AG10803 (cell line): ENCODE results near the gene CYP4F11.
"Not testable (repeated sequence)": the region's sequence is repeated elsewhere in the genome, so short reads cannot be mapped to it uniquely, and the experiment has no call there.

Source experiments
- DNase-seq: peaks from one replicate; pipeline ENCODE4 v3.0.0; 2010; ENCODE audit warnings: low read depth
- H3K4me3 ChIP-seq: 2 replicates; pipeline ENCODE4 v1.5.1; 2011; ENCODE audit warnings: mild to moderate bottlenecking, low read length, control low read depth
- CTCF ChIP-seq: conservative IDR thresholded peaks from 2 replicates; pipeline ENCODE4 v1.5.1; 2011; ENCODE audit warnings: mild to moderate bottlenecking, low read length, control low read depth, inconsistent platforms

CYP4F11 gene

DNA sequence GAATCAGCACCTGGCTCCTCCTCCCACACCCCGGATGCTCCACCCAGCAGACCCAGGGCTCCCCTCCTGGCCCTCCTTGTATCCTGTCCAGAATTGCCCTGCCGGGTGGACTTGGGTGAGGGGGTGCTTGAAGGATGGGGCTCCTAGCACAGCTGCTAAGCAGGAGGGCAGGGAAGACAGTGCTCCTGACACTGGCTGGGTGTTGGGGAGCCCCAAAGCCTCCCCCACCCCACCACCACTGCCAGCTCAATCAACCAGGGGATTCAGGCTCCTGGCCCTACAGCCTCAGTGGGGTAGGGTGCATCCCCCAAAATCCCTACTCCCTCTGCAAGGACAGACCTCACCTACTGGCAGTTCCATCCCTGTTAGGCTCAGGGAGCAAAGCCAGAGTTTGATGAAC, 2.6 kb upstream of the CYP4F11 start:
- DNase-seq, result no peak
- no peak overlapping the region for H3K4me3 ChIP-seq

DNA sequence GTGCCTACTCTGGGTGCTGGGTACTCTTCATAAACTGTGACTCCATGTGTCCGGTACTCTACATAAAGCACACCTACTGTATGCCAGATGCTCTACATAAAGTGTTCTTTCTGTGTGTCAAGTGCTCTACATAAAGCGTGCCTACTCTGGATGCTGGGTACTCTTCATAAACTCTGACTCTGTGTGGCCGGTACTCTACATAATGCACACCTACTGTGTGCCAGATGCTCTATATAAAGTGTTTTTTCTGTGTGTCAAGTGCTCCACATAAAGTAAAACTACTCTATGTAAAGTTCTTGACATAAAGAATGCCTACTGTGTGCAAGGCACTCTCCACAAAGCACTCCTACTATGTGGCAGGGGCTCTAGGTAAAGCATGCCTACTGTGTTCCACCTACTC, 1.8 kb upstream of the CYP4F11 start:
- DNase-seq, result no peak
- H3K4me3 ChIP-seq, result no peak overlapping the region
- TF ChIP-seq CTCF, result no peak

More for the DNA sequence above, 2.6 kb upstream of the CYP4F11 start:
- TF ChIP-seq CTCF, result no peak

- TF ChIP-seq CTCF, result no peak
- H3K4me3 ChIP-seq, result no peak overlapping the region
- no peak for DNase-seq
These were observed 906 bp upstream of the CYP4F11 start for GRCh38 chr19:15935167-15935702.

GRCh38 chr19:15933761-15934331, 483 bp downstream of the CYP4F11 start:
- H3K4me3 ChIP-seq, DNase-seq: not testable (repeated sequence)

GRCh38 chr19:15928321-15928720, 6.0 kb downstream of the CYP4F11 start:
- no peak overlapping the region for H3K4me3 ChIP-seq
- no peak for DNase-seq
- TF ChIP-seq CTCF, result no peak

DNA sequence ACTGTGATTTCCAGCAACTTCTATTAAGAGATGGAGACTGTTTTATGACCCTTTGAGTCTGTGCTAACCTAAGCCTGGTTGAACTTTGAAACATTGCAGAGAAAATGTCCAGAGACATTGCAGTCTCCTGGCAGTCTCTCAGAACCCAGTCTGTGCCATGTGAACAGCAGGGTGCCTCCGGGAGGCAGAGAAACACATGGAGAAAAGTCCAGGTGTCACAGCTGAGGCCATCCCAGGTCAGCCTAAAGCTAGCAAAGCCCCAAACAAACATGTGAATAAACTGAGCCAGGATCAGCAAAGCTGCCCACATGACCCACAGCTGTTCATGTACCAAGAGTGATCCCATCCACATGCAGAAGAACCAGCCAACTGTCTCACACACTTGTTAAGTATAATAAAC, 7.8 kb downstream of the CYP4F11 start:
- TF ChIP-seq CTCF, result no peak
- DNase-seq, result no peak
- no peak overlapping the region for H3K4me3 ChIP-seq

GRCh38 chr19:15923702-15924101, 10.6 kb downstream of the CYP4F11 start:
- H3K4me3 ChIP-seq, result no peak overlapping the region
- DNase-seq, result no peak
- TF ChIP-seq CTCF, result no peak
